ENCODE results near the gene POU3F4. TPM values are rescaled to one million over a fixed set of nuclear protein-coding genes. Genes with fewer than 3 reads are reported as not detected.

The POU3F4 gene
- total RNA-seq, 1 donor from 2014 or later, result 1.8 TPM

DNA sequence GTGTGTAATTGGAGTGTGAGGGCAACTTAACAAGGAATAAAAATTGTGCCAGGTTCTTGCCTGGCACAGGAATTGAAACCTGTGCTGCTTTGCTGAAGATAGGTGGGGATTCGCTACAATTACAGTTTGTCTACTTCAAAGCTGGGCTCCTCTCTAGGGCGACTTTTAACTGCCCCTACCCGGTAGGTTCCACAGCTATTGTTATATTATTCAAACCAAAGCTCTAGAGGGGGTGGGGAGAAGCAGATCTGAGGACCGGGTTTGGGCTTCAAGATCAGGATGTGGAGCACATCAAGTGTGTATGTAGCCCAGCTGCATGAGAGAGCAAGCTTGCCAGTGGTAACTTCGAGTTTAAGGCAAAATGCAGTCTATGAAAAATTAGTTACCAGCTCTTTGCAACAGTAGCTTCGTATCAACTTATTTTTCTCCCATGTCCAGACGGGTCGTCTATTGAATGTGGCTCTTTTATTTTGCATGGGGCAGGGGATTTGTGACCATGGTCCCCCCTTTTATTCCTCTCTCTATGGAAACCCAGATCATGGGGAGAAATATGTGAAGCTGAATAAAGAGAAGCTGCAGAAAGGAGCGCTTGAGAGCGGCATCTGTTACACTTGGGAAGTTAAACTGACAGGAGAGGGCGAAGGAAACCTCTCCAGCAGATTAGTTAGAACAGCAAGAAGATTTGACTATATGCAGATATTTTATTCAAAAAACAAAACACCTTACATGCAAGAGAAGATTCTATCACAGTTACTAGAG is 3.2 kb upstream of the POU3F4 start:
- Mint-ChIP-seq H3K4me3 (ENCODE audit: unreplicated experiment) (no peak overlapping the region), H3K27ac (ENCODE audit: unreplicated experiment) (no peak overlapping the region), H3K27me3 (ENCODE audit: unreplicated experiment) (peaks cover 11% of the 10 kb centered on the region), H3K4me1 (ENCODE audit: low read depth, unreplicated experiment) (peaks cover 26% of the 10 kb centered on the region), H3K9me3 (ENCODE audit: unreplicated experiment) (peaks cover 9% of the 10 kb centered on the region), H3K36me3 (ENCODE audit: unreplicated experiment) (no peaks in the 10 kb centered on the region)
- DNase-seq, result no peak
- TF ChIP-seq, protein P1, sequence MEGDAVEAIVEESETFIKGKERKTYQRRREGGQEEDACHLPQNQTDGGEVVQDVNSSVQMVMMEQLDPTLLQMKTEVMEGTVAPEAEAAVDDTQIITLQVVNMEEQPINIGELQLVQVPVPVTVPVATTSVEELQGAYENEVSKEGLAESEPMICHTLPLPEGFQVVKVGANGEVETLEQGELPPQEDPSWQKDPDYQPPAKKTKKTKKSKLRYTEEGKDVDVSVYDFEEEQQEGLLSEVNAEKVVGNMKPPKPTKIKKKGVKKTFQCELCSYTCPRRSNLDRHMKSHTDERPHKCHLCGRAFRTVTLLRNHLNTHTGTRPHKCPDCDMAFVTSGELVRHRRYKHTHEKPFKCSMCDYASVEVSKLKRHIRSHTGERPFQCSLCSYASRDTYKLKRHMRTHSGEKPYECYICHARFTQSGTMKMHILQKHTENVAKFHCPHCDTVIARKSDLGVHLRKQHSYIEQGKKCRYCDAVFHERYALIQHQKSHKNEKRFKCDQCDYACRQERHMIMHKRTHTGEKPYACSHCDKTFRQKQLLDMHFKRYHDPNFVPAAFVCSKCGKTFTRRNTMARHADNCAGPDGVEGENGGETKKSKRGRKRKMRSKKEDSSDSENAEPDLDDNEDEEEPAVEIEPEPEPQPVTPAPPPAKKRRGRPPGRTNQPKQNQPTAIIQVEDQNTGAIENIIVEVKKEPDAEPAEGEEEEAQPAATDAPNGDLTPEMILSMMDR (IDR thresholded peaks at IDR 0.05; ENCODE audit: partially characterized antibody, unreplicated experiment), result no peak

DNA sequence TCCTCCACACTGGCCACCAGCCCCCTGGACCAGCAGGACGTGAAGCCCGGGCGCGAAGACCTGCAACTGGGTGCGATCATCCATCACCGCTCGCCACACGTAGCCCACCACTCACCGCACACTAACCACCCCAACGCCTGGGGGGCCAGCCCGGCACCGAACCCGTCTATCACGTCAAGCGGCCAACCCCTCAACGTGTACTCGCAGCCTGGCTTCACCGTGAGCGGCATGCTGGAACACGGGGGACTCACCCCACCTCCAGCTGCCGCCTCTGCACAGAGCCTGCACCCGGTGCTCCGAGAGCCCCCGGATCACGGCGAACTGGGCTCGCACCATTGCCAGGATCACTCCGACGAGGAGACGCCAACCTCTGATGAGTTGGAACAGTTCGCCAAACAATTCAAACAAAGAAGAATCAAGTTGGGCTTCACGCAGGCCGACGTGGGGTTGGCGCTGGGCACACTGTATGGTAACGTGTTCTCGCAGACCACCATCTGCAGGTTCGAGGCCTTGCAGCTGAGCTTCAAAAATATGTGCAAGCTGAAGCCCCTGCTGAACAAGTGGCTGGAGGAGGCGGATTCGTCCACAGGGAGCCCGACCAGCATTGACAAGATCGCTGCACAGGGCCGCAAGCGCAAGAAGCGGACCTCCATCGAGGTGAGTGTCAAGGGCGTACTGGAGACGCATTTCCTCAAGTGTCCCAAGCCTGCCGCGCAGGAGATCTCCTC is 600 bp downstream of the POU3F4 start:
- Mint-ChIP-seq H3K9me3 (ENCODE audit: unreplicated experiment) (peaks cover 11% of the 10 kb centered on the region), H3K27me3 (ENCODE audit: unreplicated experiment) (peaks cover 11% of the 10 kb centered on the region), H3K36me3 (ENCODE audit: unreplicated experiment) (no peaks in the 10 kb centered on the region), H3K4me3 (ENCODE audit: unreplicated experiment) (peak overlapping the region; percentile 90), H3K27ac (ENCODE audit: unreplicated experiment) (peak overlapping the region; percentile 38), H3K4me1 (ENCODE audit: low read depth, unreplicated experiment) (peaks cover 16% of the 10 kb centered on the region)
- peak; percentile 16 for DNase-seq
- TF ChIP-seq, protein P1 (IDR thresholded peaks at IDR 0.05; ENCODE audit: partially characterized antibody, unreplicated experiment), result no peak

DNA sequence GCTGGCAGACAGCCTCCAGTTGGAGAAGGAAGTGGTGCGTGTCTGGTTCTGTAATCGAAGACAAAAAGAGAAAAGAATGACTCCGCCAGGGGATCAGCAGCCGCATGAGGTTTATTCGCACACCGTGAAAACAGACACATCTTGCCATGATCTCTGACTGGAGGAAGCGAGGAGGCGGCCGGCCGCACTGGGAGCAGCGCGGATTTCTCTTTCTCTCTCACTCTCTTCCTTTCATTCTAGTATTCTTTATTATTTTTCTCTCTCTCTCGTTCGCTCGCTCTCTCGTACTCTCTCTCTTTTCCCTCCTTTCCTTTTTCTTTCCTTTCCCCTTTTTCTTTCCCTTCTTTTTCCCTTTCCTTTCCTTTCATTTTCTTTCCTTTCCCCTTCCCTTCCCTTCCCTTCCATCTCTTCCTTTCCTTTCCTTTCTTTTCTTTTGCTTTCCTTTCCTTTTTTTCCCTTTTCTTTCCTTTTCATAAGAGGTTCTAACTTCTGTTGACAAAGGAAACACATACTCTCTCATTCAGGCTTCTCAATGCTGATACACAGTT is 1.2 kb downstream of the POU3F4 start:
- TF ChIP-seq, protein P1 (IDR thresholded peaks at IDR 0.05; ENCODE audit: partially characterized antibody, unreplicated experiment), result no peak
- Mint-ChIP-seq H3K36me3 (ENCODE audit: unreplicated experiment) (no peaks in the 10 kb centered on the region), H3K27ac (ENCODE audit: unreplicated experiment) (peak overlapping the region; percentile 75), H3K4me3 (ENCODE audit: unreplicated experiment) (peak overlapping the region; percentile 90), H3K27me3 (ENCODE audit: unreplicated experiment) (peaks cover 11% of the 10 kb centered on the region), H3K9me3 (ENCODE audit: unreplicated experiment) (peaks cover 11% of the 10 kb centered on the region), H3K4me1 (ENCODE audit: low read depth, unreplicated experiment) (peaks cover 13% of the 10 kb centered on the region)
- peak; percentile 21 for DNase-seq

DNA sequence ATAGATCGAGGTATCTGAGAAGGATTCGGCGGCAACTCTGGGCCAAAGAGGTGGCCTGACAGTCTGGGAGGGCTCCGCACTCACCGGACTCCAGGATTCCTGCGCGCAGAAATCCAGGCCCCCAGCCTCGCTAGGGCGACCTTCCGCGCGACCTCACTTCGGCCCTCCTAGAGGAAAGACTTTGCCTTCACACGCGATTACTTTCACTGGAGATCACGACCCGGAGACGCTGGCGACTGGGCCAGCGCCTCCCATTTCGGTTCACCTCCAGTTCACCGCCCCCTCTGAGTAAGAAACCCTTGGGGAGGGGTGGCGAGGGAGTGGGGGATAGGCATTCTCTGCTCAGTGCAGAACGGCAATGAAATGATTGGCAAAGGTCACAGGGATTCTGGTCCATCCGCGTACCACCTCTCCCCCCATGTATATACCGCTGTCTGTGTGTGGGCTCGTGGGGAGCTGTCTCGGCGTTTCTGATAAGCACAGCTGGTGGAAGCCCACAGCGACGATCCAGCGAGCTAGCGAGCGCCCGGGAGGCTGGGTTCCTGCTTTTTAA is 2.5 kb downstream of the POU3F4 start:
- Mint-ChIP-seq H3K36me3 (ENCODE audit: unreplicated experiment) (no peaks in the 10 kb centered on the region), H3K27me3 (ENCODE audit: unreplicated experiment) (peaks cover 11% of the 10 kb centered on the region), H3K9me3 (ENCODE audit: unreplicated experiment) (peaks cover 11% of the 10 kb centered on the region), H3K4me1 (ENCODE audit: low read depth, unreplicated experiment) (peaks cover 8% of the 10 kb centered on the region), H3K4me3 (ENCODE audit: unreplicated experiment) (peak overlapping the region; percentile 85), H3K27ac (ENCODE audit: unreplicated experiment) (no peak overlapping the region)
- TF ChIP-seq, protein P1 (IDR thresholded peaks at IDR 0.05; ENCODE audit: partially characterized antibody, unreplicated experiment), result no peak
- peak; percentile 21 for DNase-seq

Data from glutamatergic neuron (in vitro differentiated cells).